TTC549 (cell line): ENCODE data around the gene EHD3.

Experiments used
- FAIRE-seq: peaks from 2 replicates; lab custom pipeline; 2012; peaks lifted over from hg19 to GRCh38; lab: Jason Lieb, UNC

EHD3 gene

GRCh38 chr2:31237348-31238017 lies 3.5 kb downstream of the EHD3 start:
- peak; percentile 29 for FAIRE-seq

GRCh38 chr2:31238126-31238905 lies 4.4 kb downstream of the EHD3 start:
- no peak for FAIRE-seq

- no peak for FAIRE-seq
Observed at GRCh38 chr2:31238906-31239592, 5.1 kb downstream of the EHD3 start.

- FAIRE-seq: no peak
Observed at GRCh38 chr2:31239593-31240177, 5.7 kb downstream of the EHD3 start.

GRCh38 chr2:31240381-31241365 lies 6.7 kb downstream of the EHD3 start:
- FAIRE-seq: no peak

GRCh38 chr2:31241625-31242270 lies 7.8 kb downstream of the EHD3 start:
- no peak for FAIRE-seq

- FAIRE-seq: no peak
Observed at GRCh38 chr2:31243053-31243452, 9.1 kb downstream of the EHD3 start.

GRCh38 chr2:31244101-31244500 lies 10.1 kb downstream of the EHD3 start:
- no peak for FAIRE-seq

GRCh38 chr2:31246184-31246852 lies 12.4 kb downstream of the EHD3 start:
- FAIRE-seq: no peak

GRCh38 chr2:31247711-31248110 lies 13.8 kb downstream of the EHD3 start:
- no peak for FAIRE-seq

GRCh38 chr2:31248139-31248538 lies 14.2 kb downstream of the EHD3 start:
- no peak for FAIRE-seq

- FAIRE-seq: no peak
Observed at GRCh38 chr2:31249009-31249690, 15.2 kb downstream of the EHD3 start.

- FAIRE-seq: no peak
Observed at GRCh38 chr2:31251018-31251417, 17.1 kb downstream of the EHD3 start.

GRCh38 chr2:31251851-31252250 lies 17.9 kb downstream of the EHD3 start:
- no peak for FAIRE-seq

- no peak for FAIRE-seq
Observed at GRCh38 chr2:31253356-31254131, 19.6 kb downstream of the EHD3 start.

GRCh38 chr2:31254237-31255203 lies 20.6 kb downstream of the EHD3 start:
- FAIRE-seq: no peak

- FAIRE-seq: no peak
Observed at GRCh38 chr2:31255911-31256571, 22.1 kb downstream of the EHD3 start.
